HEK293 (cell line): ENCODE data around the gene PARS2.

ENCODE experiments used
- CTCF ChIA-PET: fragments of 350-600 bp; formaldehyde crosslinking; extraction: SDS; loops from one replicate; lab custom pipeline; 2021; ENCODE audit warnings: antibody characterized with exemption; lab: Yijun Ruan, JAX
- POLR2A ChIA-PET: fragments of 300-600 bp; formaldehyde crosslinking; extraction: SDS; loops from one replicate; lab custom pipeline; 2020; ENCODE audit warnings: antibody characterized with exemption, inconsistent platforms; lab: Yijun Ruan, JAX
- H3K27ac ChIP-seq: fragments of 200-500 bp; sonication (Bioruptor generic); 2 replicates; pipeline ENCODE4 v1.5.1; 2014; ENCODE audit warnings: low read depth, low read length, control low read depth, inconsistent platforms; ENCODE audit errors: extremely low read depth
- H3K36me3 ChIP-seq, 2 experiments: fragments of 200-500 bp in 1 of 2; sonication (Bioruptor generic) in 1 of 2; 1 replicate in 1 of 2; 2 replicates in 1 of 2; pipeline ENCODE4 v1.5.1; 2014 to 2017; ENCODE audit warnings: inconsistent platforms in 2 of 2, low read length in 2 of 2; ENCODE audit not compliant: control insufficient read depth in 2 of 2, insufficient read depth in 1 of 2
- H3K4me1 ChIP-seq: fragments of 200-500 bp; sonication (Bioruptor generic); 2 replicates; pipeline ENCODE4 v1.5.1; 2014; ENCODE audit warnings: mild to moderate bottlenecking, low read length, inconsistent platforms; ENCODE audit not compliant: control insufficient read depth, insufficient read depth
- H3K4me3 ChIP-seq: 2 replicates; pipeline ENCODE4 v1.5.1; 2011; ENCODE audit warnings: low read depth, mild to moderate bottlenecking, control low read depth, low read length, moderate library complexity
- H3K9me3 ChIP-seq: fragments of 200-500 bp; sonication (Bioruptor generic); 2 replicates; pipeline ENCODE4 v1.5.1; 2014; ENCODE audit warnings: low read depth, low read length, inconsistent platforms; ENCODE audit not compliant: control insufficient read depth, insufficient read depth
- BCL11B ChIP-seq: fragments of 450-650 bp; formaldehyde crosslinking; IDR thresholded peaks from 2 replicates; pipeline ENCODE4 v1.5.1; 2016; ENCODE audit warnings: low read depth, missing biosample characterization, missing genetic modification characterization
- IKZF3 ChIP-seq: fragments of 450-650 bp; IDR thresholded peaks from 2 replicates; pipeline ENCODE4 v1.5.0; 2018; ENCODE audit warnings: missing biosample characterization, mild to moderate bottlenecking, missing genetic modification characterization, moderate library complexity
- KLF8 ChIP-seq: fragments of 450-650 bp; formaldehyde crosslinking; IDR thresholded peaks from 2 replicates; pipeline ENCODE4 v1.5.1; 2016; ENCODE audit warnings: missing biosample characterization, missing genetic modification characterization
- KLF9 ChIP-seq: fragments of 450-650 bp; formaldehyde crosslinking; IDR thresholded peaks from 2 replicates; pipeline ENCODE4 v1.5.1; 2016; ENCODE audit warnings: missing biosample characterization, missing genetic modification characterization, low read depth
- SETDB1 ChIP-seq: IDR thresholded peaks from one replicate; pipeline ENCODE4 v1.6.1; 2017; ENCODE audit warnings: mild to moderate bottlenecking, low read length, moderate library complexity, mixed read lengths; ENCODE audit not compliant: insufficient read length
- TCF7L2 ChIP-seq: IDR thresholded peaks from 2 replicates; pipeline ENCODE4 v1.6.1; 2011; ENCODE audit warnings: low read depth, mild to moderate bottlenecking, inconsistent platforms, low read length, moderate library complexity, borderline replicate concordance
- ZBTB10 ChIP-seq: fragments of 450-650 bp; formaldehyde crosslinking; IDR thresholded peaks from 2 replicates; pipeline ENCODE4 v1.5.1; 2016; ENCODE audit warnings: missing biosample characterization, missing genetic modification characterization
- ZEB2 ChIP-seq: fragments of 450-650 bp; formaldehyde crosslinking; IDR thresholded peaks from 2 replicates; pipeline ENCODE4 v1.5.1; 2016; ENCODE audit warnings: missing biosample characterization, missing genetic modification characterization
- ZFP41 ChIP-seq: fragments of 450-650 bp; formaldehyde crosslinking; IDR thresholded peaks from 2 replicates; pipeline ENCODE4 v1.5.1; 2016; ENCODE audit warnings: missing biosample characterization, missing genetic modification characterization, borderline replicate concordance
- ZNF146 ChIP-seq: fragments of 450-650 bp; formaldehyde crosslinking; IDR thresholded peaks from 2 replicates; pipeline ENCODE4 v1.5.1; 2016; ENCODE audit warnings: missing biosample characterization, missing genetic modification characterization
- ZNF169 ChIP-seq: fragments of 450-650 bp; formaldehyde crosslinking; IDR thresholded peaks from 2 replicates; pipeline ENCODE4 v1.5.1; 2016; ENCODE audit warnings: missing biosample characterization, missing genetic modification characterization
- ZNF184 ChIP-seq: fragments of 450-650 bp; IDR thresholded peaks from 2 replicates; pipeline ENCODE4 v1.5.1; 2018; ENCODE audit warnings: missing biosample characterization, mild to moderate bottlenecking, missing genetic modification characterization
- ZNF2 ChIP-seq: fragments of 450-650 bp; formaldehyde crosslinking; IDR thresholded peaks from 2 replicates; pipeline ENCODE4 v1.5.1; 2016; ENCODE audit warnings: missing biosample characterization, missing genetic modification characterization
- ZNF202 ChIP-seq: fragments of 450-650 bp; formaldehyde crosslinking; IDR thresholded peaks from 2 replicates; pipeline ENCODE4 v1.5.1; 2016; ENCODE audit warnings: missing biosample characterization, missing genetic modification characterization, borderline replicate concordance
- ZNF37A ChIP-seq: fragments of 450-650 bp; IDR thresholded peaks from 2 replicates; pipeline ENCODE4 v1.5.1; 2018; ENCODE audit warnings: missing biosample characterization, missing genetic modification characterization
- ZNF488 ChIP-seq: fragments of 450-650 bp; formaldehyde crosslinking; IDR thresholded peaks from 2 replicates; pipeline ENCODE4 v1.5.1; 2016; ENCODE audit warnings: missing biosample characterization, missing genetic modification characterization
- ZNF530 ChIP-seq: fragments of 450-650 bp; formaldehyde crosslinking; IDR thresholded peaks from 2 replicates; pipeline ENCODE4 v1.5.1; 2016; ENCODE audit warnings: low read depth, missing biosample characterization, missing genetic modification characterization
- ZNF623 ChIP-seq: fragments of 450-650 bp; formaldehyde crosslinking; IDR thresholded peaks from 2 replicates; pipeline ENCODE4 v1.5.1; 2016; ENCODE audit warnings: missing biosample characterization, missing genetic modification characterization
- ZNF658 ChIP-seq: fragments of 450-650 bp; formaldehyde crosslinking; IDR thresholded peaks from 2 replicates; pipeline ENCODE4; 2016; ENCODE audit warnings: missing biosample characterization, missing genetic modification characterization
- ZNF664 ChIP-seq: fragments of 450-650 bp; formaldehyde crosslinking; IDR thresholded peaks from 2 replicates; pipeline ENCODE4 v1.5.1; 2016; ENCODE audit warnings: missing biosample characterization, missing genetic modification characterization
- ZNF692 ChIP-seq: fragments of 450-650 bp; formaldehyde crosslinking; IDR thresholded peaks from 2 replicates; pipeline ENCODE4 v1.5.1; 2016; ENCODE audit warnings: missing biosample characterization, missing genetic modification characterization
- ZSCAN16 ChIP-seq: fragments of 450-650 bp; formaldehyde crosslinking; IDR thresholded peaks from 2 replicates; pipeline ENCODE4 v1.5.1; 2016; ENCODE audit warnings: missing biosample characterization, missing genetic modification characterization
- TF ChIP-seq, protein P1 (sequence below): fragments of 450-650 bp; formaldehyde crosslinking; IDR thresholded peaks from 2 replicates; pipeline ENCODE4 v1.5.1; 2016; ENCODE audit warnings: missing biosample characterization, missing genetic modification characterization
- TF ChIP-seq, protein P2 (sequence below): fragments of 450-650 bp; formaldehyde crosslinking; IDR thresholded peaks from 2 replicates; pipeline ENCODE4 v1.5.1; 2016; ENCODE audit warnings: missing biosample characterization, missing genetic modification characterization

PARS2 gene

DNA sequence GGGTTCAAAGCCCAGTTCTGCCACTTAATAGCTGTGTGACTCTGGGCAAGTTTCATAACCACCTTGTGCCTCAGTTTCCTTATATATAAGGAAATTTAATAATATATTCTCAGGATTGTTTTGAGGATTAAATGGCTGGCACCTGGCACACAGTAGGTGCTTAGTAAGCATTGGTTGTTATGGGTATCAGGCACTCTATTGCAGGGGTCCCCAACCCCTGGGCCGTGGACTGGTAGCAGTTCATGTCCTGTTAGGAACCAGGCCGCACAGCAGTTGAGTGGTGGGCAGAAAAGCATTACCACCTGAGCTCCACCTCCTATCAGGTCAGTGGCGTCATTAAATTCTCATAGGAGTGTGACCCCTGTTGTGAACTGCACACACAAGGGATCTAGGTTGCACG is 18.5 kb downstream of the PARS2 start (continued):
- TF ChIP-seq, protein P1, sequence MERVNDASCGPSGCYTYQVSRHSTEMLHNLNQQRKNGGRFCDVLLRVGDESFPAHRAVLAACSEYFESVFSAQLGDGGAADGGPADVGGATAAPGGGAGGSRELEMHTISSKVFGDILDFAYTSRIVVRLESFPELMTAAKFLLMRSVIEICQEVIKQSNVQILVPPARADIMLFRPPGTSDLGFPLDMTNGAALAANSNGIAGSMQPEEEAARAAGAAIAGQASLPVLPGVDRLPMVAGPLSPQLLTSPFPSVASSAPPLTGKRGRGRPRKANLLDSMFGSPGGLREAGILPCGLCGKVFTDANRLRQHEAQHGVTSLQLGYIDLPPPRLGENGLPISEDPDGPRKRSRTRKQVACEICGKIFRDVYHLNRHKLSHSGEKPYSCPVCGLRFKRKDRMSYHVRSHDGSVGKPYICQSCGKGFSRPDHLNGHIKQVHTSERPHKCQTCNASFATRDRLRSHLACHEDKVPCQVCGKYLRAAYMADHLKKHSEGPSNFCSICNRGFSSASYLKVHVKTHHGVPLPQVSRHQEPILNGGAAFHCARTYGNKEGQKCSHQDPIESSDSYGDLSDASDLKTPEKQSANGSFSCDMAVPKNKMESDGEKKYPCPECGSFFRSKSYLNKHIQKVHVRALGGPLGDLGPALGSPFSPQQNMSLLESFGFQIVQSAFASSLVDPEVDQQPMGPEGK: no peak
- TF ChIP-seq KLF9 (tag by site-specific recombination) (no peak), ZNF623 (tag by site-specific recombination) (no peak), ZEB2 (tag by site-specific recombination) (no peak)

DNA sequence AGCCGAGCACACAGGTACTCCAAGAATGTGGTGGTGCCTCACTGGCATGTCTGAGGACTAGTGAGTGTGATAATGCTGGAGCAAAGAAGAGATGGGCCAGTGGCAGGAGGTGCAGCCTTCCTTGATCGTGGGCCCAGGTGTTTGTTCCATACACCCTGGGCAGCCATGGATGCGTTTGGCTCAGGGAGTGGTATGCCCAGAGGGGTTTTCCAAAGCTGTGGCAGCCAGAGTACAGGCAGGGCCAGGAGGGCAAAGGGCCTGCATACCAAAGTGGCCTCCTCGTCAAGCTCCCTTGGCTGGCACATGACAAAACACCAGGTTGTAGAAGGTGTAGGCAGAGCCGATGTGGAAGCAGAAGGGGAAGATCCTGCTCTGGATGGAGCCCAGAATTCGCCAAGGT is 19.0 kb downstream of the PARS2 start:
- Histone ChIP-seq H3K36me3 (peaks cover 4 to 44% of the 10 kb centered on the region in 2 experiments; a peak in 1 of 3 replicates), H3K4me1 (no peaks in the 10 kb centered on the region), H3K27ac (no peak overlapping the region)
- CTCF ChIA-PET: no interaction called here
- POLR2A ChIA-PET: interaction anchor here (1.1 kb wide), 1 partner anchor 12 kb away, joined by 3 read pairs; no protein-coding TSS in a partner anchor
- TF ChIP-seq IKZF3 (tag by site-specific recombination) (no peak), ZNF146 (tag by site-specific recombination) (no peak), SETDB1 (no peak), ZBTB10 (tag by site-specific recombination) (no peak), ZNF37A (tag by site-specific recombination) (no peak), ZSCAN16 (tag by site-specific recombination) (no peak), ZNF692 (tag by site-specific recombination) (no peak), ZNF488 (no peak), ZNF184 (tag by site-specific recombination) (no peak), KLF8 (tag by site-specific recombination) (no peak), ZNF530 (tag by site-specific recombination) (no peak), ZNF202 (tag by site-specific recombination) (no peak), TCF7L2 (no peak), ZNF169 (tag by site-specific recombination) (no peak), ZNF664 (tag by site-specific recombination) (no peak), ZFP41 (tag by site-specific recombination) (no peak), ZNF658 (tag by site-specific recombination) (no peak), BCL11B (tag by site-specific recombination) (no peak), ZNF2 (no peak)
- TF ChIP-seq, protein P2, sequence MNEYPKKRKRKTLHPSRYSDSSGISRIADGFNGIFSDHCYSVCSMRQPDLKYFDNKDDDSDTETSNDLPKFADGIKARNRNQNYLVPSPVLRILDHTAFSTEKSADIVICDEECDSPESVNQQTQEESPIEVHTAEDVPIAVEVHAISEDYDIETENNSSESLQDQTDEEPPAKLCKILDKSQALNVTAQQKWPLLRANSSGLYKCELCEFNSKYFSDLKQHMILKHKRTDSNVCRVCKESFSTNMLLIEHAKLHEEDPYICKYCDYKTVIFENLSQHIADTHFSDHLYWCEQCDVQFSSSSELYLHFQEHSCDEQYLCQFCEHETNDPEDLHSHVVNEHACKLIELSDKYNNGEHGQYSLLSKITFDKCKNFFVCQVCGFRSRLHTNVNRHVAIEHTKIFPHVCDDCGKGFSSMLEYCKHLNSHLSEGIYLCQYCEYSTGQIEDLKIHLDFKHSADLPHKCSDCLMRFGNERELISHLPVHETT (tag by site-specific recombination): no peak
- TF ChIP-seq, all 188 proteins: peak for 0
- H3K4me3 ChIP-seq: no peak overlapping the region
- no peaks in the 10 kb centered on the region for H3K9me3 ChIP-seq
